H9 (cell line): ENCODE measurements around the gene OLR1. TPM values are rescaled to one million over a fixed set of nuclear protein-coding genes. Genes with fewer than 3 reads are reported as not detected.

Experiments
- DNase-seq: peaks from one replicate; pipeline ENCODE4 v3.0.0-alpha.2; 2017
- H2AFZ ChIP-seq: one replicate; pipeline ENCODE4 v1.6.1; 2013; ENCODE audit warnings: mild to moderate bottlenecking, low read length, control low read depth, moderate library complexity
- H2AK5ac ChIP-seq: 2 replicates; pipeline ENCODE4 v1.6.1; 2013; ENCODE audit warnings: low read length, control low read depth, mixed read lengths; ENCODE audit not compliant: insufficient read length
- H2BK120ac ChIP-seq: one replicate; pipeline ENCODE4 v1.6.1; 2013; ENCODE audit warnings: low read depth, mild to moderate bottlenecking, low read length, control low read depth, inconsistent platforms; ENCODE audit not compliant: poor library complexity, severe bottlenecking
- H2BK12ac ChIP-seq: 2 replicates; pipeline ENCODE4 v1.6.1; 2013; ENCODE audit warnings: low read length, control low read depth, mixed read lengths, low read depth; ENCODE audit not compliant: insufficient read length
- H2BK15ac ChIP-seq: 2 replicates; pipeline ENCODE4 v1.6.1; 2013; ENCODE audit warnings: low read depth, low read length, control low read depth
- H2BK20ac ChIP-seq: one replicate; pipeline ENCODE4 v1.6.1; 2013; ENCODE audit warnings: low read depth, mild to moderate bottlenecking, low read length, control low read depth, inconsistent platforms; ENCODE audit not compliant: poor library complexity, severe bottlenecking
- H2BK5ac ChIP-seq: 2 replicates; pipeline ENCODE4 v1.6.1; 2013; ENCODE audit warnings: low read length, control low read depth, mixed read lengths; ENCODE audit not compliant: insufficient read length
- H3K14ac ChIP-seq: 2 replicates; pipeline ENCODE4 v1.6.1; 2013; ENCODE audit warnings: low read length, control low read depth; ENCODE audit not compliant: insufficient read depth
- H3K18ac ChIP-seq: 2 replicates; pipeline ENCODE4 v1.6.1; 2013; ENCODE audit warnings: low read depth, mild to moderate bottlenecking, mixed read lengths, low read length, control low read depth; ENCODE audit not compliant: insufficient read length
- H3K23ac ChIP-seq: 2 replicates; pipeline ENCODE4 v1.6.1; 2013; ENCODE audit warnings: low read length, control low read depth, mixed read lengths, low read depth; ENCODE audit not compliant: insufficient read length
- H3K23me2 ChIP-seq: 2 replicates; pipeline ENCODE4 v1.6.1; 2013; ENCODE audit warnings: low read depth, mild to moderate bottlenecking, mixed read lengths, low read length, control low read depth; ENCODE audit not compliant: insufficient read length, poor library complexity, severe bottlenecking
- H3K27ac ChIP-seq: 2 replicates; pipeline ENCODE4 v1.5.1; 2013; ENCODE audit warnings: low read length, control low read depth, mixed read lengths, low read depth; ENCODE audit not compliant: insufficient read length
- H3K27me3 ChIP-seq: 2 replicates; pipeline ENCODE4 v1.6.1; 2013; ENCODE audit warnings: low read length, control low read depth, inconsistent platforms; ENCODE audit not compliant: insufficient read depth
- H3K4ac ChIP-seq: 2 replicates; pipeline ENCODE4 v1.6.1; 2013; ENCODE audit warnings: low read depth, mild to moderate bottlenecking, control low read depth, inconsistent platforms, low read length, moderate library complexity
- H3K4me1 ChIP-seq: 2 replicates; pipeline ENCODE4 v1.6.1; 2013; ENCODE audit warnings: low read length, control low read depth, inconsistent platforms; ENCODE audit not compliant: insufficient read depth
- H3K4me2 ChIP-seq: 2 replicates; pipeline ENCODE4 v1.6.1; 2013; ENCODE audit warnings: low read length, control low read depth, mixed read lengths; ENCODE audit not compliant: insufficient read length, insufficient read depth
- H3K56ac ChIP-seq: 2 replicates; pipeline ENCODE4 v1.6.1; 2013; ENCODE audit warnings: low read depth, mild to moderate bottlenecking, mixed read lengths, low read length, control low read depth; ENCODE audit not compliant: insufficient read length
- H3K79me1 ChIP-seq: 2 replicates; pipeline ENCODE4 v1.6.1; 2013; ENCODE audit warnings: low read depth, mild to moderate bottlenecking, moderate library complexity, low read length, control low read depth, inconsistent platforms; ENCODE audit not compliant: insufficient read depth, poor library complexity, severe bottlenecking
- H3K79me2 ChIP-seq: 2 replicates; pipeline ENCODE4 v1.6.1; 2013; ENCODE audit warnings: low read length, control low read depth, inconsistent platforms; ENCODE audit not compliant: insufficient read depth
- H3K9ac ChIP-seq: 2 replicates; pipeline ENCODE4 v1.6.1; 2013; ENCODE audit warnings: low read length, control low read depth, mixed read lengths; ENCODE audit not compliant: insufficient read length; ENCODE audit errors: extremely low read depth
- H3K9me3 ChIP-seq: one replicate; pipeline ENCODE4 v1.6.1; 2013; ENCODE audit warnings: low read depth, low read length, inconsistent platforms; ENCODE audit not compliant: control insufficient read depth
- H3T11ph ChIP-seq: one replicate; pipeline ENCODE4 v1.6.1; 2013; ENCODE audit warnings: mild to moderate bottlenecking, low read length, control low read depth, inconsistent platforms
- H4K20me1 ChIP-seq: one replicate; pipeline ENCODE4 v1.6.1; 2013; ENCODE audit not compliant: control insufficient read depth, insufficient read length, insufficient read depth
- H4K5ac ChIP-seq: 2 replicates; pipeline ENCODE4 v1.6.1; 2013; ENCODE audit warnings: low read depth, mild to moderate bottlenecking, mixed read lengths, low read length, control low read depth; ENCODE audit not compliant: insufficient read length
- H4K8ac ChIP-seq: replicated peaks from 2 replicates; pipeline ENCODE4 v1.6.1; 2013; ENCODE audit warnings: low read length, control low read depth, mixed read lengths, low read depth; ENCODE audit not compliant: insufficient read length
- H4K91ac ChIP-seq: 2 replicates; pipeline ENCODE4 v1.6.1; 2013; ENCODE audit warnings: low read depth, mild to moderate bottlenecking, moderate library complexity, mixed read lengths, low read length, control low read depth; ENCODE audit not compliant: insufficient read length
- H3K27ac Mint-ChIP-seq, 3 experiments: 2 replicates in 2 of 3; 3 replicates in 1 of 3; pipeline ENCODE4 v1.8.0; 2020 to 2021; ENCODE audit warnings: mixed read lengths in 3 of 3, mild to moderate bottlenecking in 1 of 3, moderate library complexity in 1 of 3
- H3K27me3 Mint-ChIP-seq: 2 replicates; pipeline ENCODE4 v1.8.0; 2021; ENCODE audit warnings: low read depth, mild to moderate bottlenecking, moderate library complexity, mixed read lengths
- H3K36me3 Mint-ChIP-seq, 3 experiments: 2 replicates in 2 of 3; 3 replicates in 1 of 3; pipeline ENCODE4 v1.8.0; 2020 to 2021; ENCODE audit warnings: low read depth in 3 of 3, mixed read lengths in 3 of 3; ENCODE audit not compliant: insufficient read depth in 1 of 3
- H3K4me1 Mint-ChIP-seq, 2 experiments: 2 replicates each; pipeline ENCODE4 v1.8.0; 2020; ENCODE audit warnings: mixed read lengths in 2 of 2
- H3K4me3 Mint-ChIP-seq, 2 experiments: 2 replicates in 1 of 2; 3 replicates in 1 of 2; pipeline ENCODE4 v1.8.0; 2020 to 2021; ENCODE audit warnings: mild to moderate bottlenecking in 2 of 2, mixed read lengths in 2 of 2, moderate library complexity in 1 of 2
- H3K9me3 Mint-ChIP-seq, 2 experiments: 2 replicates in 1 of 2; 3 replicates in 1 of 2; pipeline ENCODE4 v1.8.0; 2020; ENCODE audit warnings: mild to moderate bottlenecking in 2 of 2, mixed read lengths in 2 of 2, moderate library complexity in 1 of 2
- WGBS: extraction: QIAGEN DNeasy Blood & Tissue Kit; methylation state at CpG from one replicate; pipeline ENCODE4 v1.1.7; 2013; ENCODE audit warnings: missing lambda C conversion rate, low lambda C conversion rate, mixed read lengths; ENCODE audit not compliant: insufficient read length; ENCODE audit errors: extremely low coverage; 5-methylcytosine and 5-hydroxymethylcytosine counted together
- total RNA-seq: library from RNA; stranded (reverse); gene quantifications from 2 replicates; pipeline ENCODE4 v1.2.1, GENCODE V29; 2021
- TF ChIP-seq, protein P1 (sequence below): fragments of 200-600 bp; sonication (generic); conservative IDR thresholded peaks from 3 replicates; pipeline ENCODE4 v1.8.0; 2021; ENCODE audit warnings: antibody characterized with exemption, mild to moderate bottlenecking

The OLR1 gene
- total RNA-seq, 1 experiment from 2014 or later = not detected

DNA sequence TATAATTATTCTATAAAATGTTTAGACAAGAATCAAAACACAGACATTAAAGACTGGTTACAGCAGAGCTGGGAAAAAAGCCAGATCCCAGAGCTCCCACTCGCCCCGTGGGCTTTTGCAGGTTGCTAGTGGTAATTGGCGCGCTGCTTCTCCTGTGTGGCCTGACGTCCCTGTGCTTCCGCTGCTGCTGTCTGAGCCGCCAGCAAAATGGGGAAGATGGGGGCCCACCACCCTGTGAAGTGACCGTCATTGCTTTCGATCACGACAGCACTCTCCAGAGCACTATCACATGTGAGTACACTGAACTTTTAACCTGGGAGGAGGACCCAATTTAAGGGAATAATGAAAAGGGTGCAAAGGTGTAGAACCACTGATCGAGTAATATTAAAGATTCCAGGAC is 14.4 kb upstream of the OLR1 start:
- Histone ChIP-seq H2AFZ (no peak overlapping the region), H3K4ac (no peak overlapping the region), H3K4me2 (no peak overlapping the region), H3K4me1 (no peaks in the 10 kb centered on the region), H4K20me1 (no peaks in the 10 kb centered on the region), H2AK5ac (no peak overlapping the region), H2BK120ac (no peak overlapping the region), H2BK12ac (no peak overlapping the region), H2BK5ac (no peak overlapping the region), H3K23ac (no peak overlapping the region), H4K5ac (no peak overlapping the region), H3K18ac (no peak overlapping the region), H3K27ac (no peak overlapping the region), H2BK15ac (no peak overlapping the region), H3K9me3 (no peaks in the 10 kb centered on the region), H3K23me2 (no peaks in the 10 kb centered on the region), H2BK20ac (no peak overlapping the region), H3T11ph (no peak overlapping the region), H3K79me1 (no peaks in the 10 kb centered on the region), H3K79me2 (no peaks in the 10 kb centered on the region), H3K14ac (no peak overlapping the region), H3K9ac (no peak overlapping the region), H3K56ac (no peak overlapping the region), H4K91ac (no peak overlapping the region), H4K8ac (no peak overlapping the region), H3K27me3 (no peaks in the 10 kb centered on the region)
- Mint-ChIP-seq H3K27ac (no peak overlapping the region), H3K4me1 (peaks cover 5 to 6% of the 10 kb centered on the region in 2 experiments; a peak in 3 of 4 replicates), H3K36me3 (peaks cover 0 to 4% (median 0%) of the 10 kb centered on the region in 3 experiments; a peak in 1 of 7 replicates), H3K27me3 (no peaks in the 10 kb centered on the region), H3K9me3 (peaks cover 0 to 2% of the 10 kb centered on the region in 2 experiments; a peak in 1 of 5 replicates), H3K4me3 (no peak overlapping the region)
- no peak for DNase-seq
- TF ChIP-seq, protein P1, sequence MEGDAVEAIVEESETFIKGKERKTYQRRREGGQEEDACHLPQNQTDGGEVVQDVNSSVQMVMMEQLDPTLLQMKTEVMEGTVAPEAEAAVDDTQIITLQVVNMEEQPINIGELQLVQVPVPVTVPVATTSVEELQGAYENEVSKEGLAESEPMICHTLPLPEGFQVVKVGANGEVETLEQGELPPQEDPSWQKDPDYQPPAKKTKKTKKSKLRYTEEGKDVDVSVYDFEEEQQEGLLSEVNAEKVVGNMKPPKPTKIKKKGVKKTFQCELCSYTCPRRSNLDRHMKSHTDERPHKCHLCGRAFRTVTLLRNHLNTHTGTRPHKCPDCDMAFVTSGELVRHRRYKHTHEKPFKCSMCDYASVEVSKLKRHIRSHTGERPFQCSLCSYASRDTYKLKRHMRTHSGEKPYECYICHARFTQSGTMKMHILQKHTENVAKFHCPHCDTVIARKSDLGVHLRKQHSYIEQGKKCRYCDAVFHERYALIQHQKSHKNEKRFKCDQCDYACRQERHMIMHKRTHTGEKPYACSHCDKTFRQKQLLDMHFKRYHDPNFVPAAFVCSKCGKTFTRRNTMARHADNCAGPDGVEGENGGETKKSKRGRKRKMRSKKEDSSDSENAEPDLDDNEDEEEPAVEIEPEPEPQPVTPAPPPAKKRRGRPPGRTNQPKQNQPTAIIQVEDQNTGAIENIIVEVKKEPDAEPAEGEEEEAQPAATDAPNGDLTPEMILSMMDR = no peak
- WGBS = no CpG with 5 or more reads among the region's 11 CpGs
